ENCODE measurements around the gene ZNF417. TPM values are rescaled to one million over a fixed set of nuclear protein-coding genes. Genes with fewer than 3 reads are reported as not detected.

ZNF417 gene
- total and polyA plus RNA-seq, 2 of the 4 experiments (the other 2 are of a cell fraction) = 4.0 to 23.1 TPM

DNA sequence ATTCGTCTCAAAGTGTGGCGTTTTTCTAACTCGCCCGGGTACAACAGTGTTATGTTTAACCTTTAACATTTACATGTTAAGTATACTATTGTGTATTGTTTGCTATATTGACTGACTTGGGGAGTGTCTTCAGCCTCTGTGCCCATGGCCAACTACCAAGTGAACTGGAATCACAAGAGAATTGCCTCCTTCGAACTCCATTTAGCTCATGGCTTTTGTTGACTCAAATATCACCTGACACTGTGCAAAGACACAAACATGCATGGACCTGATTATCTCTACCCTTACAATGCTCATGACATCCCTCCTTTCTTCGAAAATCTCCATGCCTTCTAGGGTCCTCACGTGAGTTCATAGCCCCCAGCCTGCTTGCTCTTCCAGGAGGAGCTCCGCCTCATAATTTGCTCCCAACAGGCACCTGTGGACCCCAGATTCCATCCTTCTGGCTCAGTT lies 28.3 kb downstream of the ZNF417 start:
- BruUV-seq (replicated peaks) = no TSS peak
- peaks cover 5% of the 10 kb centered on the region for H3K36me3 ChIP-seq (ENCODE audit: control insufficient read depth, insufficient read depth, low read length)
- H2BK20ac ChIP-seq (ENCODE audit: low read depth, low read length) = no peak overlapping the region
- no peak overlapping the region for H3K56ac ChIP-seq (ENCODE audit: extremely low read depth, insufficient read depth, low read length)
- H3K4ac ChIP-seq (ENCODE audit: low read depth, low read length) = peak overlapping the region; percentile 79; the same call in 1 of the 2 replicates
- in situ Hi-C loops (cut with MboI; ENCODE audit: low sequenced_read_pairs) = no loop called here
- 11% methylated on average over 4 of the region's 8 CpGs; no CpG with 5 or more reads in 1 of the 2 experiments for WGBS, 2 experiments (ENCODE audit: extremely low coverage in 2 of 2, insufficient read length in 1 of 2)
- no peak overlapping the region for H4K91ac ChIP-seq (ENCODE audit: insufficient read depth, low read depth, low read length)
- H3K9ac ChIP-seq (ENCODE audit: low read depth, low read length) = peak overlapping the region; percentile 79
- ATAC-seq (ENCODE audit: low read depth) (no peak), DNase-seq (no peak)
- TF ChIP-seq RCOR1 (IDR thresholded peaks at IDR 0.05; ENCODE audit: insufficient replicate concordance, low read length) (no peak), BHLHE40 (IDR thresholded peaks at IDR 0.05; ENCODE audit: low read depth, low read length) (peak; percentile 43)
- TF ChIP-seq, protein P1, sequence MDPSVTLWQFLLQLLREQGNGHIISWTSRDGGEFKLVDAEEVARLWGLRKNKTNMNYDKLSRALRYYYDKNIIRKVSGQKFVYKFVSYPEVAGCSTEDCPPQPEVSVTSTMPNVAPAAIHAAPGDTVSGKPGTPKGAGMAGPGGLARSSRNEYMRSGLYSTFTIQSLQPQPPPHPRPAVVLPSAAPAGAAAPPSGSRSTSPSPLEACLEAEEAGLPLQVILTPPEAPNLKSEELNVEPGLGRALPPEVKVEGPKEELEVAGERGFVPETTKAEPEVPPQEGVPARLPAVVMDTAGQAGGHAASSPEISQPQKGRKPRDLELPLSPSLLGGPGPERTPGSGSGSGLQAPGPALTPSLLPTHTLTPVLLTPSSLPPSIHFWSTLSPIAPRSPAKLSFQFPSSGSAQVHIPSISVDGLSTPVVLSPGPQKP (IDR thresholded peaks at IDR 0.05; ENCODE audit: borderline replicate concordance, low read depth, low read length) = no peak
- ChIA-PET CTCF (no interaction called here), POLR2A (ENCODE audit: unreplicated experiment) (no interaction called here)
- peak overlapping the region; percentile 34 for H3K23ac ChIP-seq (ENCODE audit: low read depth, low read length)
- dilution Hi-C loops (cut with HindIII; ENCODE audit: low sequenced_read_pairs, unreplicated experiment) = no loop called here
- H2AK9ac ChIP-seq (replicated peaks; ENCODE audit: low read depth, low read length, poor library complexity) = peak overlapping the region; percentile 86
- H2BK5ac ChIP-seq (ENCODE audit: low read depth, low read length, poor library complexity, severe bottlenecking) = no peak overlapping the region
- peak overlapping the region; percentile 83 for H3K4me3 ChIP-seq (ENCODE audit: insufficient read depth, low read depth, low read length)
- H4K8ac ChIP-seq (ENCODE audit: low read depth in 2 of 2, low read length in 2 of 2) = peak overlapping the region; percentile 77 to 84; a peak in 2 of 4 replicates
- no peak overlapping the region for H2BK15ac ChIP-seq (ENCODE audit: low read depth, low read length)
- peaks cover 3% of the 10 kb centered on the region; the same call in 1 of the 2 replicates for H3K9me3 ChIP-seq (ENCODE audit: control insufficient read depth, insufficient read depth, low read length)
- peaks cover 16 to 25% of the 10 kb centered on the region in 2 experiments for H3K79me1 ChIP-seq (ENCODE audit: low read depth in 1 of 2, low read length in 2 of 2)
- intact Hi-C loops (cut with micrococcal nuclease) = no loop called here
- peak overlapping the region; percentile 94 for H2AFZ ChIP-seq (replicated peaks; ENCODE audit: low read length, poor library complexity)
- no peaks in the 10 kb centered on the region for H3K9me1 ChIP-seq (ENCODE audit: insufficient read depth, low read length)
- H3K4me2 ChIP-seq (ENCODE audit: low read depth, low read length) = peak overlapping the region; percentile 85
- H2BK120ac ChIP-seq (ENCODE audit: low read depth, low read length) = no peak overlapping the region
- H3K27ac ChIP-seq (ENCODE audit: insufficient read depth, low read length) = peak overlapping the region; percentile 63; the same call in 1 of the 2 replicates
- H3K14ac ChIP-seq (replicated peaks; ENCODE audit: low read depth, low read length) = peak overlapping the region; percentile 50; the same call in 1 of the 2 replicates
- H3K27me3 ChIP-seq (ENCODE audit: control insufficient read depth, insufficient read depth, low read length) = no peaks in the 10 kb centered on the region
- H3K4me1 ChIP-seq (ENCODE audit: control insufficient read depth, insufficient read depth, low read length) = peaks cover 2% of the 10 kb centered on the region; the same call in 1 of the 2 replicates
- H3K18ac ChIP-seq (ENCODE audit: low read depth, low read length) = no peak overlapping the region
- peak overlapping the region; percentile 53; the same call in 1 of the 2 replicates for H4K5ac ChIP-seq (ENCODE audit: low read depth, low read length)
- H2AK5ac ChIP-seq (ENCODE audit: low read depth, low read length) = peak overlapping the region; percentile 11
- no peaks in the 10 kb centered on the region for H4K20me1 ChIP-seq (ENCODE audit: insufficient read depth, low read length)

Measured in IMR-90 (cell line).